K562 (cell line): Measurements from ENCODE around the gene C4orf36. TPM values are rescaled to one million over a fixed set of nuclear protein-coding genes. Genes with fewer than 3 reads are reported as not detected.

Experiments
- ATAC-seq: fragments of 200-7000 bp; cut with Tn5 transposase; 3 replicates; pipeline ENCODE4 v1.9.1; 2020; ENCODE audit warnings: moderate library complexity
- BruUV-seq: library from RNA; stranded (reverse); fragments of 400-500 nt; replicated peaks from 2 replicates; lab custom pipeline; 2021; lab: Mats Ljungman, UMichigan
- CTCF ChIA-PET: fragments of 300-600 bp; formaldehyde crosslinking; extraction: SDS; loops from one replicate; lab custom pipeline; 2021; ENCODE audit warnings: low intra/inter-chr PET ratio; lab: Yijun Ruan, JAX
- POLR2A ChIA-PET: fragments of 300-600, 350-650 bp; sonication (Branson Sonifier 250); formaldehyde crosslinking; extraction: SDS; loops from one replicate; lab custom pipeline; 2021; ENCODE audit warnings: antibody characterized with exemption, inconsistent platforms; lab: Yijun Ruan, JAX
- DNase-seq, 4 experiments: peaks; one replicate each; pipeline versions ENCODE4 v3.0.0 to v3.0.0-alpha.2; 2011 to 2018; ENCODE audit warnings: low spot score in 3 of 4, mixed read lengths in 3 of 4; ENCODE audit errors: extremely low read depth in 1 of 4
- FAIRE-seq: peaks from 2 replicates; lab custom pipeline; 2011; peaks lifted over from hg19 to GRCh38; lab: Jason Lieb, UNC
- H2AFZ ChIP-seq: 2 replicates; pipeline ENCODE4 v1.6.0; 2011; ENCODE audit warnings: low read depth, low read length, control low read depth, inconsistent platforms
- H3K27ac ChIP-seq: fragments of 200-600 bp; 3 replicates; pipeline ENCODE4 v1.8.0; 2011; ENCODE audit warnings: low read depth, mild to moderate bottlenecking, control low read depth, inconsistent platforms, low read length, moderate library complexity, mixed read lengths; ENCODE audit errors: extremely low read depth
- H3K27me3 ChIP-seq, 2 experiments: fragments of 300-600 bp in 1 of 2; 2 replicates in 1 of 2; 3 replicates in 1 of 2; pipeline versions ENCODE4 v1.6.0 to v1.8.0; 2011; ENCODE audit warnings: inconsistent platforms in 2 of 2, low read length in 2 of 2, mild to moderate bottlenecking in 1 of 2, mixed read lengths in 1 of 2, moderate library complexity in 1 of 2; ENCODE audit not compliant: control insufficient read depth in 2 of 2, insufficient read depth in 2 of 2
- H3K36me3 ChIP-seq: fragments of 300-600 bp; 3 replicates; pipeline ENCODE4 v1.8.0; 2011; ENCODE audit warnings: mild to moderate bottlenecking, low read length, inconsistent platforms; ENCODE audit not compliant: control insufficient read depth, insufficient read depth
- H3K4me1 ChIP-seq, 2 experiments: fragments of 200-600 bp in 1 of 2; replicated peaks in 1 of 2; 2 replicates in 1 of 2; 3 replicates in 1 of 2; pipeline versions ENCODE4 v1.5.1 to v1.8.0; 2011; ENCODE audit warnings: inconsistent platforms in 2 of 2, low read length in 2 of 2, mild to moderate bottlenecking in 1 of 2, mixed read lengths in 1 of 2, moderate library complexity in 1 of 2; ENCODE audit not compliant: control insufficient read depth in 2 of 2, insufficient read depth in 2 of 2
- H3K4me2 ChIP-seq: 2 replicates; pipeline ENCODE4 v1.6.1; 2011; ENCODE audit warnings: low read length, control low read depth, inconsistent platforms, mixed read lengths; ENCODE audit not compliant: insufficient read depth
- H3K4me3 ChIP-seq: fragments of 200-600 bp; sonication (generic), shearing (Covaris generic); 2 replicates; pipeline ENCODE4 v1.5.1; 2016; ENCODE audit warnings: control low read depth, inconsistent platforms
- H3K79me2 ChIP-seq: fragments of 200-600 bp; 3 replicates; pipeline ENCODE4 v1.8.0; 2011; ENCODE audit warnings: low read length, inconsistent platforms; ENCODE audit not compliant: control insufficient read depth, insufficient read depth
- H3K9ac ChIP-seq, 2 experiments: 2 replicates each; pipeline versions ENCODE4 v1.6.0 to v1.6.1; 2011; ENCODE audit warnings: low read depth in 2 of 2, low read length in 2 of 2, control low read depth in 1 of 2, inconsistent platforms in 1 of 2, mild to moderate bottlenecking in 1 of 2, mixed read lengths in 1 of 2; ENCODE audit not compliant: insufficient read depth in 1 of 2
- H3K9me1 ChIP-seq: one replicate; pipeline ENCODE4 v1.6.0; 2011; ENCODE audit warnings: inconsistent platforms, mild to moderate bottlenecking, low read length, moderate library complexity; ENCODE audit not compliant: control insufficient read depth, insufficient read depth
- H3K9me3 ChIP-seq: replicated peaks from 2 replicates; pipeline ENCODE4 v1.5.1; 2011; ENCODE audit warnings: low read depth, low read length, inconsistent platforms; ENCODE audit not compliant: control insufficient read depth, insufficient read depth
- H4K20me1 ChIP-seq: replicated peaks from 2 replicates; pipeline ENCODE4 v1.6.1; 2011; ENCODE audit warnings: low read length, inconsistent platforms, mixed read lengths; ENCODE audit not compliant: control insufficient read depth, insufficient read depth
- CEBPB ChIP-seq: fragments of 450-650 bp; IDR thresholded peaks from 2 replicates; pipeline ENCODE4 v1.6.1; 2016; ENCODE audit warnings: missing genetic modification characterization, missing compliant biosample characterization
- CEBPG ChIP-seq, 3 experiments: fragments of 200-800 bp in 1 of 3; sonication (Bioruptor generic) in 1 of 3; sonication (generic) in 1 of 3; formaldehyde crosslinking in 1 of 3; IDR thresholded peaks in 2 of 3; conservative IDR thresholded peaks in 1 of 3; 2 replicates each; pipeline versions ENCODE4 v1.6.1 to v1.8.0; 2016 to 2022; ENCODE audit warnings: missing compliant biosample characterization in 2 of 3, missing genetic modification characterization in 2 of 3, mild to moderate bottlenecking in 1 of 3, missing genetic modification reagents in 1 of 3
- KAT7 ChIP-seq: sonication (generic); formaldehyde crosslinking; IDR thresholded peaks from 2 replicates; pipeline ENCODE4 v1.8.0; 2022; ENCODE audit warnings: missing genetic modification reagents, mild to moderate bottlenecking, borderline replicate concordance
- RAD51 ChIP-seq: fragments of 450-650 bp; IDR thresholded peaks from 2 replicates; pipeline ENCODE4 v1.7.1; 2016; ENCODE audit warnings: low read depth, mild to moderate bottlenecking, borderline replicate concordance
- ZNF263 ChIP-seq: sonication (generic); formaldehyde crosslinking; IDR thresholded peaks from 2 replicates; pipeline ENCODE4 v1.8.0; 2022; ENCODE audit warnings: mild to moderate bottlenecking, missing genetic modification reagents, borderline replicate concordance
- ZNF316 ChIP-seq: fragments of 450-650 bp; IDR thresholded peaks from 2 replicates; pipeline ENCODE4 v1.6.1; 2016
- ZNF785 ChIP-seq: fragments of 250-450 bp; sonication (Bioruptor Pico); IDR thresholded peaks from 2 replicates; pipeline ENCODE4 v1.4.0; 2020; ENCODE audit warnings: mild to moderate bottlenecking
- ZZZ3 ChIP-seq: fragments of 450-650 bp; IDR thresholded peaks from 2 replicates; pipeline ENCODE4 v1.6.1; 2016; ENCODE audit warnings: antibody characterized with exemption, mild to moderate bottlenecking, moderate library complexity
- WGBS: fragments of 100-300 bp; shearing (Covaris generic); methylation state at CpG from one replicate; pipeline ENCODE4 v1.1.6; 2016; ENCODE audit warnings: low coverage, mixed read lengths; ENCODE audit not compliant: insufficient coverage; ENCODE audit errors: missing lambda C conversion rate; 5-methylcytosine and 5-hydroxymethylcytosine counted together
- in situ Hi-C: fragments of 300-500 bp; cut with MboI; formaldehyde crosslinking; loops from 4 replicates; pipeline ENCODE4 v1.15.0; 2018; ENCODE audit warnings: inconsistent platforms, mixed read lengths
- intact Hi-C: fragments of 100-400 bp; cut with micrococcal nuclease; formaldehyde crosslinking; loops from 2 replicates; pipeline ENCODE4 v1.14.2; 2022
- polyA plus RNA-seq, 8 experiments: library from polyadenylated mRNA; depleted of rRNA in 4 of 8; stranded (reverse) in 5 of 8; unstranded in 3 of 8; fragments of >200 nt; fragmentation: Nextera tagmentation in 2 of 8; fragmentation: Illumina TruSeq in 1 of 8; extraction: Ambion mirVana in 2 of 8; extraction: Trizol in 1 of 8; gene quantifications; 2 replicates each; pipeline versions ENCODE4 v1.2.1 to v1.2.3, GENCODE V29; 2011 to 2014; ENCODE audit warnings: inconsistent platforms in 1 of 8, missing spikeins in 1 of 8
- total RNA-seq, 7 experiments: library from RNA; depleted of rRNA in 6 of 7; stranded (reverse); fragments of >200 nt in 6 of 7; fragmentation: Illumina TruSeq in 2 of 7; extraction: Trizol in 2 of 7; gene quantifications; 2 replicates each; pipeline versions ENCODE4 v1.2.1 to v1.2.3, GENCODE V29; 2011 to 2021; ENCODE audit warnings: low replicate concordance in 1 of 7
- TF ChIP-seq, protein P1 (sequence below): fragments of 450-650 bp; formaldehyde crosslinking; IDR thresholded peaks from 2 replicates; pipeline ENCODE4 v1.4.0; 2020; ENCODE audit warnings: mild to moderate bottlenecking, mixed read lengths

C4orf36 gene
- total and polyA plus RNA-seq, 9 of the 15 experiments (the other 6 are each of a cell fraction or from before 2014, with no cell fraction given) = 0.14 to 0.45 (median 0.20) TPM; not detected in 5

GRCh38 chr4:86927843-86928395 lies 35.7 kb upstream of the C4orf36 start:
- peak; percentile 43 for ATAC-seq
- POLR2A ChIA-PET = interaction anchor here (0.6 to 1.3 kb wide), 2 partner anchors 32 to 78 kb away, joined by 3 to 4 read pairs; no protein-coding TSS in a partner anchor
- no peaks in the 10 kb centered on the region for H4K20me1 ChIP-seq
- H3K4me2 ChIP-seq = no peak overlapping the region; the same call in 1 of the 2 replicates
- 39% methylated on average over 2 of the region's 2 CpGs for WGBS
- FAIRE-seq = peak; percentile 29
- H3K79me2 ChIP-seq = no peaks in the 10 kb centered on the region
- no peak overlapping the region; the same call in 2 of the 3 replicates for H3K27ac ChIP-seq
- H3K27me3 ChIP-seq = no peaks in the 10 kb centered on the region
- no peak overlapping the region for H3K4me3 ChIP-seq
- TF ChIP-seq CEBPB (tag) = peak; percentile 75
- TF ChIP-seq ZNF316 = 0 out of 2 replicates have a peak, but pooled peaks have one; percentile 13
- no peak for TF ChIP-seq ZZZ3
- TF ChIP-seq, protein P1, sequence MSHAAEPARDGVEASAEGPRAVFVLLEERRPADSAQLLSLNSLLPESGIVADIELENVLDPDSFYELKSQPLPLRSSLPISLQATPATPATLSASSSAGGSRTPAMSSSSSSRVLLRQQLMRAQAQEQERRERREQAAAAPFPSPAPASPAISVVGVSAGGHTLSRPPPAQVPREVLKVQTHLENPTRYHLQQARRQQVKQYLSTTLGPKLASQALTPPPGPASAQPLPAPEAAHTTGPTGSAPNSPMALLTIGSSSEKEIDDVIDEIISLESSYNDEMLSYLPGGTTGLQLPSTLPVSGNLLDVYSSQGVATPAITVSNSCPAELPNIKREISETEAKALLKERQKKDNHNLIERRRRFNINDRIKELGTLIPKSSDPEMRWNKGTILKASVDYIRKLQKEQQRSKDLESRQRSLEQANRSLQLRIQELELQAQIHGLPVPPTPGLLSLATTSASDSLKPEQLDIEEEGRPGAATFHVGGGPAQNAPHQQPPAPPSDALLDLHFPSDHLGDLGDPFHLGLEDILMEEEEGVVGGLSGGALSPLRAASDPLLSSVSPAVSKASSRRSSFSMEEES (CRISPR knock-in tag) = 0 out of 2 replicates have a peak, but pooled peaks have one; percentile 6
- TF ChIP-seq KAT7 = peak; percentile 49; the same call in 1 of the 2 replicates
- no peak for TF ChIP-seq ZNF263 (CRISPR knock-in tag)
- peak; percentile 45; the same call in 1 of the 2 replicates for TF ChIP-seq CEBPG (CRISPR knock-in tag; IDR thresholded peaks at IDR 0.05)
- TF ChIP-seq CEBPG (tag; conservative IDR thresholded peaks at IDR 0.05 in 1 of 2, IDR thresholded peaks at IDR 0.05 in 1 of 2) = peak; percentile 20 to 43; a peak in 2 of 4 replicates
- no peak for TF ChIP-seq ZNF785 (CRISPR knock-in tag)
- 0 out of 2 replicates have a peak, but pooled peaks have one; percentile 9 for TF ChIP-seq RAD51
- peak overlapping the region in 1 of 2 experiments; percentile 30; a peak in 1 of 4 replicates for H3K9ac ChIP-seq
- no TSS peak for BruUV-seq
- peaks cover 3 to 22% of the 10 kb centered on the region in 2 experiments; a peak in 4 of 5 replicates for H3K4me1 ChIP-seq
- intact Hi-C loops = loop anchor here (5.0 kb wide), 1 partner anchor 34 kb away; no protein-coding TSS in a partner anchor
- no peaks in the 10 kb centered on the region for H3K9me3 ChIP-seq
- peak overlapping the region; percentile 18 for H2AFZ ChIP-seq
- CTCF ChIA-PET = no interaction called here
- H3K9me1 ChIP-seq = no peaks in the 10 kb centered on the region
- no peak for DNase-seq
- no peaks in the 10 kb centered on the region for H3K36me3 ChIP-seq
- in situ Hi-C loops = loop anchor here (5.0 kb wide), 1 partner anchor 164 kb away; no protein-coding TSS in a partner anchor
